H9 (cell line): ENCODE measurements around the gene MGLL. TPM values are rescaled to one million over a fixed set of nuclear protein-coding genes. Genes with fewer than 3 reads are reported as not detected.

Source experiments
- DNase-seq: peaks from one replicate; pipeline ENCODE4 v3.0.0-alpha.2; 2017
- H2AFZ ChIP-seq: one replicate; pipeline ENCODE4 v1.6.1; 2013; ENCODE audit warnings: mild to moderate bottlenecking, low read length, control low read depth, moderate library complexity
- H2AK5ac ChIP-seq: 2 replicates; pipeline ENCODE4 v1.6.1; 2013; ENCODE audit warnings: low read length, control low read depth, mixed read lengths; ENCODE audit not compliant: insufficient read length
- H2BK120ac ChIP-seq: one replicate; pipeline ENCODE4 v1.6.1; 2013; ENCODE audit warnings: low read depth, mild to moderate bottlenecking, low read length, control low read depth, inconsistent platforms; ENCODE audit not compliant: poor library complexity, severe bottlenecking
- H2BK12ac ChIP-seq: 2 replicates; pipeline ENCODE4 v1.6.1; 2013; ENCODE audit warnings: low read length, control low read depth, mixed read lengths, low read depth; ENCODE audit not compliant: insufficient read length
- H2BK15ac ChIP-seq: 2 replicates; pipeline ENCODE4 v1.6.1; 2013; ENCODE audit warnings: low read depth, low read length, control low read depth
- H2BK20ac ChIP-seq: one replicate; pipeline ENCODE4 v1.6.1; 2013; ENCODE audit warnings: low read depth, mild to moderate bottlenecking, low read length, control low read depth, inconsistent platforms; ENCODE audit not compliant: poor library complexity, severe bottlenecking
- H2BK5ac ChIP-seq: 2 replicates; pipeline ENCODE4 v1.6.1; 2013; ENCODE audit warnings: low read length, control low read depth, mixed read lengths; ENCODE audit not compliant: insufficient read length
- H3K14ac ChIP-seq: 2 replicates; pipeline ENCODE4 v1.6.1; 2013; ENCODE audit warnings: low read length, control low read depth; ENCODE audit not compliant: insufficient read depth
- H3K18ac ChIP-seq: 2 replicates; pipeline ENCODE4 v1.6.1; 2013; ENCODE audit warnings: low read depth, mild to moderate bottlenecking, mixed read lengths, low read length, control low read depth; ENCODE audit not compliant: insufficient read length
- H3K23ac ChIP-seq: 2 replicates; pipeline ENCODE4 v1.6.1; 2013; ENCODE audit warnings: low read length, control low read depth, mixed read lengths, low read depth; ENCODE audit not compliant: insufficient read length
- H3K23me2 ChIP-seq: 2 replicates; pipeline ENCODE4 v1.6.1; 2013; ENCODE audit warnings: low read depth, mild to moderate bottlenecking, mixed read lengths, low read length, control low read depth; ENCODE audit not compliant: insufficient read length, poor library complexity, severe bottlenecking
- H3K27ac ChIP-seq: 2 replicates; pipeline ENCODE4 v1.5.1; 2013; ENCODE audit warnings: low read length, control low read depth, mixed read lengths, low read depth; ENCODE audit not compliant: insufficient read length
- H3K27me3 ChIP-seq: 2 replicates; pipeline ENCODE4 v1.6.1; 2013; ENCODE audit warnings: low read length, control low read depth, inconsistent platforms; ENCODE audit not compliant: insufficient read depth
- H3K4ac ChIP-seq: 2 replicates; pipeline ENCODE4 v1.6.1; 2013; ENCODE audit warnings: low read depth, mild to moderate bottlenecking, control low read depth, inconsistent platforms, low read length, moderate library complexity
- H3K4me1 ChIP-seq: 2 replicates; pipeline ENCODE4 v1.6.1; 2013; ENCODE audit warnings: low read length, control low read depth, inconsistent platforms; ENCODE audit not compliant: insufficient read depth
- H3K4me2 ChIP-seq: 2 replicates; pipeline ENCODE4 v1.6.1; 2013; ENCODE audit warnings: low read length, control low read depth, mixed read lengths; ENCODE audit not compliant: insufficient read length, insufficient read depth
- H3K56ac ChIP-seq: 2 replicates; pipeline ENCODE4 v1.6.1; 2013; ENCODE audit warnings: low read depth, mild to moderate bottlenecking, mixed read lengths, low read length, control low read depth; ENCODE audit not compliant: insufficient read length
- H3K79me1 ChIP-seq: 2 replicates; pipeline ENCODE4 v1.6.1; 2013; ENCODE audit warnings: low read depth, mild to moderate bottlenecking, moderate library complexity, low read length, control low read depth, inconsistent platforms; ENCODE audit not compliant: insufficient read depth, poor library complexity, severe bottlenecking
- H3K79me2 ChIP-seq: 2 replicates; pipeline ENCODE4 v1.6.1; 2013; ENCODE audit warnings: low read length, control low read depth, inconsistent platforms; ENCODE audit not compliant: insufficient read depth
- H3K9ac ChIP-seq: 2 replicates; pipeline ENCODE4 v1.6.1; 2013; ENCODE audit warnings: low read length, control low read depth, mixed read lengths; ENCODE audit not compliant: insufficient read length; ENCODE audit errors: extremely low read depth
- H3K9me3 ChIP-seq: one replicate; pipeline ENCODE4 v1.6.1; 2013; ENCODE audit warnings: low read depth, low read length, inconsistent platforms; ENCODE audit not compliant: control insufficient read depth
- H3T11ph ChIP-seq: one replicate; pipeline ENCODE4 v1.6.1; 2013; ENCODE audit warnings: mild to moderate bottlenecking, low read length, control low read depth, inconsistent platforms
- H4K20me1 ChIP-seq: one replicate; pipeline ENCODE4 v1.6.1; 2013; ENCODE audit not compliant: control insufficient read depth, insufficient read length, insufficient read depth
- H4K5ac ChIP-seq: 2 replicates; pipeline ENCODE4 v1.6.1; 2013; ENCODE audit warnings: low read depth, mild to moderate bottlenecking, mixed read lengths, low read length, control low read depth; ENCODE audit not compliant: insufficient read length
- H4K8ac ChIP-seq: replicated peaks from 2 replicates; pipeline ENCODE4 v1.6.1; 2013; ENCODE audit warnings: low read length, control low read depth, mixed read lengths, low read depth; ENCODE audit not compliant: insufficient read length
- H4K91ac ChIP-seq: 2 replicates; pipeline ENCODE4 v1.6.1; 2013; ENCODE audit warnings: low read depth, mild to moderate bottlenecking, moderate library complexity, mixed read lengths, low read length, control low read depth; ENCODE audit not compliant: insufficient read length
- H3K27ac Mint-ChIP-seq, 3 experiments: 2 replicates in 2 of 3; 3 replicates in 1 of 3; pipeline ENCODE4 v1.8.0; 2020 to 2021; ENCODE audit warnings: mixed read lengths in 3 of 3, mild to moderate bottlenecking in 1 of 3, moderate library complexity in 1 of 3
- H3K27me3 Mint-ChIP-seq: 2 replicates; pipeline ENCODE4 v1.8.0; 2021; ENCODE audit warnings: low read depth, mild to moderate bottlenecking, moderate library complexity, mixed read lengths
- H3K36me3 Mint-ChIP-seq, 3 experiments: 2 replicates in 2 of 3; 3 replicates in 1 of 3; pipeline ENCODE4 v1.8.0; 2020 to 2021; ENCODE audit warnings: low read depth in 3 of 3, mixed read lengths in 3 of 3; ENCODE audit not compliant: insufficient read depth in 1 of 3
- H3K4me1 Mint-ChIP-seq, 2 experiments: 2 replicates each; pipeline ENCODE4 v1.8.0; 2020; ENCODE audit warnings: mixed read lengths in 2 of 2
- H3K4me3 Mint-ChIP-seq, 2 experiments: 2 replicates in 1 of 2; 3 replicates in 1 of 2; pipeline ENCODE4 v1.8.0; 2020 to 2021; ENCODE audit warnings: mild to moderate bottlenecking in 2 of 2, mixed read lengths in 2 of 2, moderate library complexity in 1 of 2
- H3K9me3 Mint-ChIP-seq, 2 experiments: 2 replicates in 1 of 2; 3 replicates in 1 of 2; pipeline ENCODE4 v1.8.0; 2020; ENCODE audit warnings: mild to moderate bottlenecking in 2 of 2, mixed read lengths in 2 of 2, moderate library complexity in 1 of 2
- CTCF ChIP-seq: fragments of 200-600 bp; sonication (generic); conservative IDR thresholded peaks from 3 replicates; pipeline ENCODE4 v1.8.0; 2021; ENCODE audit warnings: antibody characterized with exemption, mild to moderate bottlenecking
- WGBS: extraction: QIAGEN DNeasy Blood & Tissue Kit; methylation state at CpG from one replicate; pipeline ENCODE4 v1.1.7; 2013; ENCODE audit warnings: missing lambda C conversion rate, low lambda C conversion rate, mixed read lengths; ENCODE audit not compliant: insufficient read length; ENCODE audit errors: extremely low coverage; 5-methylcytosine and 5-hydroxymethylcytosine counted together
- total RNA-seq: library from RNA; stranded (reverse); gene quantifications from 2 replicates; pipeline ENCODE4 v1.2.1, GENCODE V29; 2021

MGLL gene
- total RNA-seq, 1 experiment from 2014 or later = 0.11 TPM

- WGBS = no CpG with 5 or more reads among the region's 20 CpGs
- no peak overlapping the region for H4K5ac ChIP-seq
- H4K91ac ChIP-seq = no peak overlapping the region
- no peak for TF ChIP-seq CTCF
- no peak overlapping the region for H3K56ac ChIP-seq
- H3K27ac Mint-ChIP-seq = peak overlapping the region in 1 of 3 experiments; percentile 68; a peak in 1 of 7 replicates
- H3K79me2 ChIP-seq = no peaks in the 10 kb centered on the region
- no peak overlapping the region for H2AFZ ChIP-seq
- H3K9me3 ChIP-seq = no peaks in the 10 kb centered on the region
- no peaks in the 10 kb centered on the region for H3K27me3 ChIP-seq
- no peak overlapping the region for H3K18ac ChIP-seq
- no peak overlapping the region for H4K8ac ChIP-seq
- H2AK5ac ChIP-seq = no peak overlapping the region
- H3K4ac ChIP-seq = no peak overlapping the region
- H3K27ac ChIP-seq = no peak overlapping the region
- H2BK15ac ChIP-seq = no peak overlapping the region
- peaks cover 10 to 12% of the 10 kb centered on the region in 2 experiments for H3K4me1 Mint-ChIP-seq
- H3K9me3 Mint-ChIP-seq = no peaks in the 10 kb centered on the region
- H2BK5ac ChIP-seq = no peak overlapping the region
- peak overlapping the region; percentile 66 to 76; a peak in 4 of 5 replicates for H3K4me3 Mint-ChIP-seq
- H3K4me1 ChIP-seq = no peaks in the 10 kb centered on the region
- no peak for DNase-seq
- no peak overlapping the region for H2BK12ac ChIP-seq
- H3K23ac ChIP-seq = no peak overlapping the region
- no peak overlapping the region for H3K9ac ChIP-seq
- H3K79me1 ChIP-seq = no peaks in the 10 kb centered on the region
- no peak overlapping the region; the same call in 1 of the 2 replicates for H3K14ac ChIP-seq
- no peaks in the 10 kb centered on the region for H4K20me1 ChIP-seq
- H3K36me3 Mint-ChIP-seq = peaks cover 2 to 8% (median 5%) of the 10 kb centered on the region in 3 experiments
- H2BK120ac ChIP-seq = no peak overlapping the region
- no peak overlapping the region for H3T11ph ChIP-seq
- H3K27me3 Mint-ChIP-seq = peaks cover 7% of the 10 kb centered on the region
- no peak overlapping the region for H3K4me2 ChIP-seq
- no peak overlapping the region for H2BK20ac ChIP-seq
- H3K23me2 ChIP-seq = peaks cover 10% of the 10 kb centered on the region
Observed at GRCh38 chr3:127670761-127671522, 151.4 kb downstream of the MGLL start.
